Uterus (tissue), 2 donors: Measurements from ENCODE around the gene PCP4.

Source experiments
- POLR2A ChIP-seq, 2 donors: fragments of 450-650 bp; IDR thresholded peaks; one replicate each; pipeline ENCODE4 v1.6.1; 2016; ENCODE audit warnings: antibody characterized with exemption in 2 of 2, mild to moderate bottlenecking in 1 of 2, moderate library complexity in 1 of 2
- TF ChIP-seq, protein P1 (sequence below), 4 experiments: fragments of 200-600 bp in 2 of 4; fragments of 450-650 bp in 2 of 4; sonication (generic) in 2 of 4; IDR thresholded peaks; one replicate each; pipeline ENCODE4 v1.5.1; 2016 to 2019; ENCODE audit warnings: antibody characterized with exemption in 4 of 4, mild to moderate bottlenecking in 2 of 4, moderate library complexity in 1 of 4

DNA sequence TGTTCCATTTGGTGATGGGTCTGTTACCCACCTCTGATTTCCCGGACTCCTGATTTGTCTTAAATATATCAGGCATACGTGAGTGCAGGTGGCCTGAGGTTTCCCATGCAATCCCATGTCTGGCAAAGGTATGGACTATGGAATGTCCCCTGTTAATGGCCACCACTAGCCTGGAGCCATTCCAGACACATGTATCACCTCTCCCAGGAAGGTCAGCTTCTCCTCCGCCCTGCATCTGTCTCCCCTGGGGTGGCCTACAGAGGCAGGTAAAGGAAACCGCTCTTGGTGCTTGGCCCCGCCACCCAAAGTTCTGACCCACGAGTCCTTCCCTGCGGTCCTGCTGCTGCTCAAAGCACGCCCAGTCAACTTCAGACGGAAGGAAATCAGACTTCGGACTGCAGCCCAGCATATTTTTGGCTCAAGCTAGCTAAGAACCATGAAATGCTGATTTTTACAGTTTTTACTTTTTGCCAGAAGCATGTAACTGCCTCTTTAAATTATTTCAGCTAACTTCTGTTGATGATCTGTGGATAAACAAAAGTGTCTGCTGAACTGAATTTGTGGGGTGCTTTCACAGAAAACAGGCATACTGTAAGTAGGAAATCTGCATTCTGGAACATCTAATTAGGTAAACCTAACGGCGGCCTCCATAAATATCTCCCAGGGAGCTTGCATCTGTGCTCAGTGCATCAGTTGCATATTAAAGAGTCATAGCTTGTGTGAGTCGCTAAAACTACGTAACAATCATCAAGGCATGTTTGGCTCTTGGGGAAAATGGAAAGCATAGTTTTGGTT is 105.9 kb downstream of the PCP4 start:
- TF ChIP-seq, protein P1, sequence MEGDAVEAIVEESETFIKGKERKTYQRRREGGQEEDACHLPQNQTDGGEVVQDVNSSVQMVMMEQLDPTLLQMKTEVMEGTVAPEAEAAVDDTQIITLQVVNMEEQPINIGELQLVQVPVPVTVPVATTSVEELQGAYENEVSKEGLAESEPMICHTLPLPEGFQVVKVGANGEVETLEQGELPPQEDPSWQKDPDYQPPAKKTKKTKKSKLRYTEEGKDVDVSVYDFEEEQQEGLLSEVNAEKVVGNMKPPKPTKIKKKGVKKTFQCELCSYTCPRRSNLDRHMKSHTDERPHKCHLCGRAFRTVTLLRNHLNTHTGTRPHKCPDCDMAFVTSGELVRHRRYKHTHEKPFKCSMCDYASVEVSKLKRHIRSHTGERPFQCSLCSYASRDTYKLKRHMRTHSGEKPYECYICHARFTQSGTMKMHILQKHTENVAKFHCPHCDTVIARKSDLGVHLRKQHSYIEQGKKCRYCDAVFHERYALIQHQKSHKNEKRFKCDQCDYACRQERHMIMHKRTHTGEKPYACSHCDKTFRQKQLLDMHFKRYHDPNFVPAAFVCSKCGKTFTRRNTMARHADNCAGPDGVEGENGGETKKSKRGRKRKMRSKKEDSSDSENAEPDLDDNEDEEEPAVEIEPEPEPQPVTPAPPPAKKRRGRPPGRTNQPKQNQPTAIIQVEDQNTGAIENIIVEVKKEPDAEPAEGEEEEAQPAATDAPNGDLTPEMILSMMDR (IDR thresholded peaks at IDR 0.05) = no peak
- no peak for TF ChIP-seq POLR2A (IDR thresholded peaks at IDR 0.05)
